22Rv1 (cell line): Measurements from ENCODE around the gene NSUN3.

Source experiments
- ZFX ChIP-seq: fragments of 450-650 bp; IDR thresholded peaks from 2 replicates; pipeline ENCODE4 v1.6.1; 2017; ENCODE audit warnings: antibody characterized with exemption, borderline replicate concordance
- TF ChIP-seq, protein P1 (sequence below): fragments of 450-650 bp; IDR thresholded peaks from 2 replicates; pipeline ENCODE4 v1.5.1; 2017; ENCODE audit warnings: mild to moderate bottlenecking

GRCh38 chr3:94175677-94176076, 112.8 kb downstream of the NSUN3 start:
- TF ChIP-seq, protein P1, sequence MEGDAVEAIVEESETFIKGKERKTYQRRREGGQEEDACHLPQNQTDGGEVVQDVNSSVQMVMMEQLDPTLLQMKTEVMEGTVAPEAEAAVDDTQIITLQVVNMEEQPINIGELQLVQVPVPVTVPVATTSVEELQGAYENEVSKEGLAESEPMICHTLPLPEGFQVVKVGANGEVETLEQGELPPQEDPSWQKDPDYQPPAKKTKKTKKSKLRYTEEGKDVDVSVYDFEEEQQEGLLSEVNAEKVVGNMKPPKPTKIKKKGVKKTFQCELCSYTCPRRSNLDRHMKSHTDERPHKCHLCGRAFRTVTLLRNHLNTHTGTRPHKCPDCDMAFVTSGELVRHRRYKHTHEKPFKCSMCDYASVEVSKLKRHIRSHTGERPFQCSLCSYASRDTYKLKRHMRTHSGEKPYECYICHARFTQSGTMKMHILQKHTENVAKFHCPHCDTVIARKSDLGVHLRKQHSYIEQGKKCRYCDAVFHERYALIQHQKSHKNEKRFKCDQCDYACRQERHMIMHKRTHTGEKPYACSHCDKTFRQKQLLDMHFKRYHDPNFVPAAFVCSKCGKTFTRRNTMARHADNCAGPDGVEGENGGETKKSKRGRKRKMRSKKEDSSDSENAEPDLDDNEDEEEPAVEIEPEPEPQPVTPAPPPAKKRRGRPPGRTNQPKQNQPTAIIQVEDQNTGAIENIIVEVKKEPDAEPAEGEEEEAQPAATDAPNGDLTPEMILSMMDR: no peak
- TF ChIP-seq ZFX: no peak
